Neural progenitor cell (in vitro differentiated cells): ENCODE results near the gene MED31. TPM values are rescaled to one million over a fixed set of nuclear protein-coding genes. Genes with fewer than 3 reads are reported as not detected.
"Not testable (repeated sequence)": the region's sequence is repeated elsewhere in the genome, so short reads cannot be mapped to it uniquely, and the experiment has no call there.

Experiments
- DNase-seq: peaks from one replicate; pipeline ENCODE4 v3.0.0-alpha.2; 2016; ENCODE audit warnings: low spot score
- H2AFZ ChIP-seq: fragments of 200-600 bp; sonication (generic); replicated peaks from 2 replicates; pipeline ENCODE4 v1.6.1; 2016; ENCODE audit warnings: antibody characterized with exemption
- H3F3A ChIP-seq: fragments of 200-600 bp; sonication (generic); 2 replicates; pipeline ENCODE4 v1.6.1; 2016; ENCODE audit warnings: antibody characterized with exemption, low read depth
- H3K27ac ChIP-seq: fragments of 200-600 bp; sonication (generic); 2 replicates; pipeline ENCODE4 v1.5.1; 2016; ENCODE audit warnings: mild to moderate bottlenecking
- H3K27me3 ChIP-seq: fragments of 200-600 bp; sonication (generic); 2 replicates; pipeline ENCODE4 v1.6.1; 2016; ENCODE audit warnings: mild to moderate bottlenecking, moderate library complexity
- H3K36me3 ChIP-seq: fragments of 200-600 bp; sonication (generic); 2 replicates; pipeline ENCODE4 v1.5.1; 2016
- H3K4me1 ChIP-seq: fragments of 200-600 bp; sonication (generic); 2 replicates; pipeline ENCODE4 v1.6.1; 2016; ENCODE audit warnings: mixed run types
- H3K4me2 ChIP-seq: fragments of 200-600 bp; sonication (generic); 2 replicates; pipeline ENCODE4 v1.6.1; 2016
- H3K4me3 ChIP-seq: fragments of 200-600 bp; sonication (generic); 2 replicates; pipeline ENCODE4 v1.5.1; 2016
- H3K79me2 ChIP-seq: fragments of 200-600 bp; sonication (generic); 2 replicates; pipeline ENCODE4 v1.6.1; 2016; ENCODE audit warnings: low read depth
- H3K9ac ChIP-seq: fragments of 200-600 bp; sonication (generic); 2 replicates; pipeline ENCODE4 v1.6.1; 2016
- H3K9me3 ChIP-seq: fragments of 200-600 bp; sonication (generic); 2 replicates; pipeline ENCODE4 v1.5.1; 2016; ENCODE audit warnings: low read depth
- H4K20me1 ChIP-seq: fragments of 200-600 bp; sonication (generic); 2 replicates; pipeline ENCODE4 v1.6.1; 2016; ENCODE audit warnings: low read depth
- H3K27ac Mint-ChIP-seq: 3 replicates; pipeline ENCODE4 v1.8.0; 2021; ENCODE audit warnings: mixed read lengths
- H3K27me3 Mint-ChIP-seq: 2 replicates; pipeline ENCODE4 v1.8.0; 2022; ENCODE audit warnings: low read depth, mild to moderate bottlenecking, inconsistent platforms, moderate library complexity, mixed read lengths; ENCODE audit not compliant: insufficient read depth
- H3K36me3 Mint-ChIP-seq: 3 replicates; pipeline ENCODE4 v1.8.0; 2021; ENCODE audit warnings: mixed read lengths
- H3K4me1 Mint-ChIP-seq: 3 replicates; pipeline ENCODE4 v1.8.0; 2021; ENCODE audit warnings: mixed read lengths
- H3K4me3 Mint-ChIP-seq: 3 replicates; pipeline ENCODE4 v1.8.0; 2021; ENCODE audit warnings: mild to moderate bottlenecking, moderate library complexity, mixed read lengths
- H3K9me3 Mint-ChIP-seq: 3 replicates; pipeline ENCODE4 v1.8.0; 2020; ENCODE audit warnings: mixed read lengths
- CTCF ChIP-seq: fragments of 200-600 bp; sonication (generic); IDR thresholded peaks from 2 replicates; pipeline ENCODE4 v1.5.1; 2017; ENCODE audit warnings: antibody characterized with exemption, mild to moderate bottlenecking
- EZH2 ChIP-seq: fragments of 200-600 bp; sonication (generic); IDR thresholded peaks from 2 replicates; pipeline ENCODE4 v1.6.1; 2017; ENCODE audit warnings: antibody characterized with exemption, mild to moderate bottlenecking, moderate library complexity
- EZH2phosphoT487 ChIP-seq: fragments of 200-600 bp; sonication (generic); IDR thresholded peaks from 2 replicates; pipeline ENCODE4 v1.6.1; 2017; ENCODE audit warnings: antibody characterized with exemption
- total RNA-seq: library from RNA; depleted of rRNA; stranded (reverse); fragments of >200 nt; gene quantifications from 2 replicates; pipeline ENCODE4 v1.2.3, GENCODE V29; 2015; ENCODE audit warnings: low replicate concordance

Gene MED31
- total RNA-seq, 1 donor from 2014 or later = 35.7 TPM

GRCh38 chr17:6597727-6598126 is 53.7 kb downstream of the MED31 start:
- Histone ChIP-seq H3K4me2 (no peak overlapping the region), H3F3A (no peaks in the 10 kb centered on the region), H3K36me3 (peaks cover 24% of the 10 kb centered on the region), H3K4me3 (no peak overlapping the region), H3K9ac (no peak overlapping the region), H3K27me3 (no peaks in the 10 kb centered on the region), H2AFZ (no peak overlapping the region), H3K4me1 (no peaks in the 10 kb centered on the region), H3K27ac (no peak overlapping the region), H3K79me2 (no peaks in the 10 kb centered on the region), H3K9me3 (no peaks in the 10 kb centered on the region), H4K20me1 (no peaks in the 10 kb centered on the region)
- no peak overlapping the region for H3K27ac Mint-ChIP-seq
- no peaks in the 10 kb centered on the region for H3K4me1 Mint-ChIP-seq
- no peaks in the 10 kb centered on the region for H3K9me3 Mint-ChIP-seq
- no peak overlapping the region for H3K4me3 Mint-ChIP-seq
- no peak for DNase-seq
- H3K27me3 Mint-ChIP-seq = no peaks in the 10 kb centered on the region
- peaks cover 30% of the 10 kb centered on the region for H3K36me3 Mint-ChIP-seq
- no peak for TF ChIP-seq EZH2
- TF ChIP-seq CTCF = no peak
- no peak for TF ChIP-seq EZH2phosphoT487

GRCh38 chr17:6596941-6597340 is 54.5 kb downstream of the MED31 start:
- Histone ChIP-seq H3K9me3 (no peaks in the 10 kb centered on the region), H3K9ac (no peak overlapping the region), H3K4me3 (no peak overlapping the region), H2AFZ (no peak overlapping the region), H3K79me2 (no peaks in the 10 kb centered on the region), H3K36me3 (peaks cover 25% of the 10 kb centered on the region), H4K20me1 (no peaks in the 10 kb centered on the region), H3K4me2 (no peak overlapping the region), H3K27ac (no peak overlapping the region), H3K27me3 (no peaks in the 10 kb centered on the region), H3K4me1 (no peaks in the 10 kb centered on the region), H3F3A (no peaks in the 10 kb centered on the region)
- H3K9me3 Mint-ChIP-seq = no peaks in the 10 kb centered on the region
- TF ChIP-seq EZH2phosphoT487 = no peak
- TF ChIP-seq EZH2 = no peak
- TF ChIP-seq CTCF = no peak
- H3K4me3 Mint-ChIP-seq = no peak overlapping the region
- H3K4me1 Mint-ChIP-seq = no peaks in the 10 kb centered on the region
- no peak for DNase-seq
- no peak overlapping the region for H3K27ac Mint-ChIP-seq
- H3K27me3 Mint-ChIP-seq = no peaks in the 10 kb centered on the region
- H3K36me3 Mint-ChIP-seq = peaks cover 29% of the 10 kb centered on the region

GRCh38 chr17:6596511-6596910 is 54.9 kb downstream of the MED31 start:
- Histone ChIP-seq H3K27ac (no peak overlapping the region), H3K4me3 (no peak overlapping the region), H3K27me3 (no peaks in the 10 kb centered on the region), H3K36me3 (peaks cover 25% of the 10 kb centered on the region), H3K9ac (no peak overlapping the region), H3F3A (no peaks in the 10 kb centered on the region), H4K20me1 (no peaks in the 10 kb centered on the region), H3K9me3 (no peaks in the 10 kb centered on the region), H3K4me2 (no peak overlapping the region), H3K4me1 (no peaks in the 10 kb centered on the region), H2AFZ (no peak overlapping the region), H3K79me2 (no peaks in the 10 kb centered on the region)
- no peak for DNase-seq
- Mint-ChIP-seq H3K4me1 (no peaks in the 10 kb centered on the region), H3K4me3 (no peak overlapping the region), H3K9me3 (no peaks in the 10 kb centered on the region), H3K36me3 (peaks cover 29% of the 10 kb centered on the region), H3K27ac (no peak overlapping the region), H3K27me3 (no peaks in the 10 kb centered on the region)
- TF ChIP-seq EZH2phosphoT487 = no peak
- TF ChIP-seq CTCF = no peak
- no peak for TF ChIP-seq EZH2

DNA sequence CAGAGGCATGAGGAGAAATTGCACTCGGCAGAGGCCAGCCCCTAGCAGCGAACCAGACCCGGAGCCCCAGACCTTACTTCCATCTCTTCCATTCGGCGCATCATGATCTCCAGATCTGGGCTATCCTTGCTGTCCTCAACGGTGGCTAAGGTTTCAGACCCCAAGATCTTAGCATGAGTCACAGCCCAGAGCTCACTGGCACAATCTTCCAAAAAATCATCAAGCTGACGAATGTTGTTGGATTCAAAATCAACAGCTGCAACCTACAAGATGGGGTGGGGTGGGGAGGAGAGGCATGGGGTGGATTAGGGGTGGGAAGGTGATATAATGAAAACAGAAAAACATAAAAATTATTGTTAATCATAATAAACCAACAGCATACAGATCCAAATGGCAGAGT is 55.3 kb downstream of the MED31 start:
- H3F3A ChIP-seq = no peaks in the 10 kb centered on the region
- H3K9me3 Mint-ChIP-seq = no peaks in the 10 kb centered on the region
- DNase-seq = no peak
- no peaks in the 10 kb centered on the region for H3K4me1 Mint-ChIP-seq
- no peaks in the 10 kb centered on the region for H3K27me3 Mint-ChIP-seq
- no peaks in the 10 kb centered on the region for H3K27me3 ChIP-seq
- no peaks in the 10 kb centered on the region for H4K20me1 ChIP-seq
- TF ChIP-seq EZH2phosphoT487 (no peak), CTCF (no peak), EZH2 (no peak)
- no peak overlapping the region for H3K4me3 Mint-ChIP-seq
- H3K4me2 ChIP-seq = no peak overlapping the region
- no peaks in the 10 kb centered on the region for H3K79me2 ChIP-seq
- peaks cover 29% of the 10 kb centered on the region for H3K36me3 Mint-ChIP-seq
- H3K4me1 ChIP-seq = no peaks in the 10 kb centered on the region
- H3K9me3 ChIP-seq = no peaks in the 10 kb centered on the region
- H3K9ac ChIP-seq = no peak overlapping the region
- no peak overlapping the region for H3K4me3 ChIP-seq
- no peak overlapping the region for H2AFZ ChIP-seq
- no peak overlapping the region for H3K27ac Mint-ChIP-seq
- peaks cover 25% of the 10 kb centered on the region for H3K36me3 ChIP-seq
- H3K27ac ChIP-seq = no peak overlapping the region

GRCh38 chr17:6593371-6593770 is 58.0 kb downstream of the MED31 start:
- not testable (repeated sequence) for H3K4me3 Mint-ChIP-seq, H3K79me2 ChIP-seq, H3K27me3 ChIP-seq, H3K27ac Mint-ChIP-seq, H3K9me3 Mint-ChIP-seq, H3K27ac ChIP-seq, H2AFZ ChIP-seq, H3K4me1 ChIP-seq, H4K20me1 ChIP-seq, H3K9ac ChIP-seq, H3K4me3 ChIP-seq, H3K4me1 Mint-ChIP-seq, H3F3A ChIP-seq, H3K27me3 Mint-ChIP-seq, DNase-seq, H3K9me3 ChIP-seq, H3K4me2 ChIP-seq
- peaks cover 25% of the 10 kb centered on the region for H3K36me3 ChIP-seq
- peaks cover 29% of the 10 kb centered on the region for H3K36me3 Mint-ChIP-seq
